ENCODE data around the gene SHISA5.

Gene SHISA5

DNA sequence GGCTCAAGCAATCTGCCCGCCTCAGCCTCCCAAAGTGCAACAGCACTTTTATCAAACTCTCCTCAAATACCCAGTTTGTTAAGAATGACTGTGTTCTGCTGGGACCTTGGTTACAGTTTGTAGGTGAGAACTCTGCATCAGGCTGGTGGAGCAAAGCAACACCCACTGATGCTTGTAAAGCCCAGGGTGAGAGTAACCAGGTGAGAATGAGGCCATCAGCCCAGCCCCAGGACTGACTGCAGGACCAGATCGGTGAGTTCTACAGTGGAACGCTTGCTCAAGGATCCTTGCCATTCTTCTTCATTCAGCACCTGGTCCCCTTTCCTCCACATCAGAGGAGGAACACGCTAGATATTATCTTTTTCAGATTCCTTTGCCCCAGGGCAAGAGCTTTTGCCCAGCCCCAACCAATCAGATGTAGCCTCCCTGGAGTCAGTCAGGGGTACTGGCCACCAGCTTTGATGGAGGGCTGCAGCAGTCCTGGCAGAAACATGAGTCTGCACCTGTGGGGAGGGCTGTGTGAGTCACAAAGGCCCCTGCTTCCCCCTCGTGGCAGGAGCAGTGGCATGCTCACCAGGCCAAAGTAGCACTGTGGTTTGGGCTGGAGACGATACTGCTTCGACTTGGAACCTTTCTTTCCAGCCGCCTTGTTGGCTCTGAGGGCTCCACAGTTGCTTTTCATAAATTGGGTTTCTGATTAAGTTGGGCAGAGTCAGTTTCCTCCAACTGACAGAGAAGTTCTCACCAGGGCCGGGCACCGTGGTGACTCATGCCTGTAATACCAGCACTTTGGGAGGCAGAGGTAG, 3.5 kb upstream of the SHISA5 start:
- TF ChIP-seq, protein P1, sequence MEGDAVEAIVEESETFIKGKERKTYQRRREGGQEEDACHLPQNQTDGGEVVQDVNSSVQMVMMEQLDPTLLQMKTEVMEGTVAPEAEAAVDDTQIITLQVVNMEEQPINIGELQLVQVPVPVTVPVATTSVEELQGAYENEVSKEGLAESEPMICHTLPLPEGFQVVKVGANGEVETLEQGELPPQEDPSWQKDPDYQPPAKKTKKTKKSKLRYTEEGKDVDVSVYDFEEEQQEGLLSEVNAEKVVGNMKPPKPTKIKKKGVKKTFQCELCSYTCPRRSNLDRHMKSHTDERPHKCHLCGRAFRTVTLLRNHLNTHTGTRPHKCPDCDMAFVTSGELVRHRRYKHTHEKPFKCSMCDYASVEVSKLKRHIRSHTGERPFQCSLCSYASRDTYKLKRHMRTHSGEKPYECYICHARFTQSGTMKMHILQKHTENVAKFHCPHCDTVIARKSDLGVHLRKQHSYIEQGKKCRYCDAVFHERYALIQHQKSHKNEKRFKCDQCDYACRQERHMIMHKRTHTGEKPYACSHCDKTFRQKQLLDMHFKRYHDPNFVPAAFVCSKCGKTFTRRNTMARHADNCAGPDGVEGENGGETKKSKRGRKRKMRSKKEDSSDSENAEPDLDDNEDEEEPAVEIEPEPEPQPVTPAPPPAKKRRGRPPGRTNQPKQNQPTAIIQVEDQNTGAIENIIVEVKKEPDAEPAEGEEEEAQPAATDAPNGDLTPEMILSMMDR (IDR thresholded peaks at IDR 0.05; ENCODE audit: control insufficient read depth, extremely low read depth, insufficient read depth) = peak; percentile 48
- DNase-seq (ENCODE audit: low read depth) = peak; percentile 31
- no peak overlapping the region for H3K4me3 ChIP-seq (ENCODE audit: low read depth, low read length)

DNA sequence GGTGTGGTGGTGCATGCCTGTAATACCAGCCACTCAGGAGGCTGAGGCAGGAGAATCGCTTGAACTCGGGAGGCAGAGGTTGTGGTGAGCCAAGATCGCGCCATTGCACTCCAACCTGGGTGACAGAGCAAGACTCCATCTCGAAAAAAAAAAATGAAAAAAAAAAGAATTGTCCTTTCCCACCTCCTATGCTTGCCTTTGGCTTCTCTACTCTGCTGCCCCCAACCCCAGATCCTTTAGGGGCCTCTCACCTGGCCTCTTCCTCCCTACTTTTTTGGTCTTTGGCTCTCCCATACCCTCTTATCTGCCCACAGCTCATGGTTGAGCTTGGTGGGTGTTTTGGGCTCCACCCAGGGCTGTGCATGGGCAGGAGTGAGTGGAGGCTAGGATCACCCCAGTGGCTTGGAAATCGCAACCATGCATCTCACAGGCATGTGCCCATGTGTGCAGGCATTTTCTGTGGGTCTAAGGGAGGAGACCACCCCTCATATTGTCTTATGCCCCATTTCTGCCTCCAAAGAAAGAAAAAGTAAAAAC, 2.1 kb upstream of the SHISA5 start:
- TF ChIP-seq, protein P1 (IDR thresholded peaks at IDR 0.05; ENCODE audit: control insufficient read depth, extremely low read depth, insufficient read depth) = no peak
- DNase-seq (ENCODE audit: low read depth) = no peak
- H3K4me3 ChIP-seq (ENCODE audit: low read depth, low read length) = no peak overlapping the region

DNA sequence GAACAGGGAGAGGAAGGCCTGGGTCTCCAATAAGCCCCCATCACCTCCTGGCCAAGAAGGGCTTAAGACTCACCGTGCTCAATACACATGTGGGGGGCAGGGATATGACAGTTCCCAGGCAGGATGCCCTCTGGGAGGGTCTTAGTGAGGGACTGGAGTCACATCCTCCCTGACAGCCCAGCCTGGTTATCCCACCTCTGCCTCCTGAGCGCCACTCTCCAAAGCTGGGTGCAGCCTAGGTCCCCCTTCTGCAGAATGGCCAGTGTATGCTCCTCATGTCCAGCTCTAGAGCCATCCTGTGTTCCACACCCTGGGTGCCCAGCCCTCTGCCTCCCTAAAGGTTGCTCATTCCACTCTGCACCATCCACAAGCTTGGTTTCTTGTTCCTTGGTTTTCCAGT, 1.2 kb upstream of the SHISA5 start:
- peak overlapping the region; percentile 72 for H3K4me3 ChIP-seq (ENCODE audit: low read depth, low read length)
- TF ChIP-seq, protein P1 (IDR thresholded peaks at IDR 0.05; ENCODE audit: control insufficient read depth, extremely low read depth, insufficient read depth) = no peak
- no peak for DNase-seq (ENCODE audit: low read depth)

DNA sequence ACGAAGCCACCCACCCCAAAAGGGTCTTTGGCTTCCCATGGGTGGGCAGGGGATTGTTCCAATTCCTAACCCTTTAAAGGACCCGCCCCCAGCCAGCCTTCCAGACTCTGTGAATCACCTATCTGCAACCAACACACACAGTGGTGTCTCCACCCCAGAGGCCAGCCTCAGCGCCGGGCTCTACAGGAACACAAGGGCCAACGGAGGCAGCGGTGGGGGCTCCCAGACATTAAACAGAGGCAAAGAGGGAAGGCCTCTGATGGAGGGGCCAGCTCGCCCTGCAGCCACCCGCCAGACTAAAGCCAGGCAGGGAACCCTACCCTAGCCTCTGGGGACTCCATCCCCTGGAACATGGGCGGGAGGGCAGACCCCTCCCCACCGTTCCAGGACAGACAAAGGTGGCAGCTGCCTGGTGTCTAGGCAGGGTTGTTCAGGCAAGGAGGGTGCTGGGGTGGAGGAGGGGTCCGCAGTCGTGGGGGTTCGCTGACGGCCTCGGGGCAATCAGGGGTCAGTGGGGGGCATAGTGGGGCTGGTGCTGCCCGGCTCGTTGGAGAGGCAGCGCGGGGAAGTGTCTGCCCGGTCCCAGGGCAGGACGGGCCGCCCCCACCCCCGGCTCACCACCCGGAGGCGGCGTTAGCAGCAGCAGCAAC, 448 bp downstream of the SHISA5 start:
- no peak for DNase-seq (ENCODE audit: low read depth)
- peak overlapping the region; percentile 72 for H3K4me3 ChIP-seq (ENCODE audit: low read depth, low read length)
- TF ChIP-seq, protein P1 (IDR thresholded peaks at IDR 0.05; ENCODE audit: control insufficient read depth, extremely low read depth, insufficient read depth) = no peak

DNA sequence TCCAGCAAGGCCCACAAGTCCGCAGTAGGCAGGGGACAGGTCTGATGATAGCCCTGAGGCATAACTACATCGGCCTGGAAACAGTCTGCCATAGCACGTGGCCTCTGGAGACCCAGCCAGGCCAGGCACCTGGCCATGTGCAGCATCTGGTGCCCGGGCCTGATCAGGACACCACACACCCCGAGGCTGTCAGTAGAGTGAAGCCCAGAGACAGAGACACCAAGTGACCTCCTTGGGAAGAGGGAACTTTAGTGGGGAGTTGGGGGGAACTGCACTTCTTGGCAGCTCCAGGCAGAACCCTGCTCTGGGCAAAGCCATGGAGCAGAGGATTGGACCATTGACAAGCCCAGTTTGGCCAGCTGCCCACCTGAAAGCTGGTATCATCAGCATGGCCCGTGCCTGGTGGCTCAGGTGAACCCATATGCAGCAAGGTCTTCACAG, 1.2 kb downstream of the SHISA5 start:
- DNase-seq (ENCODE audit: low read depth) = peak; percentile 70

DNA sequence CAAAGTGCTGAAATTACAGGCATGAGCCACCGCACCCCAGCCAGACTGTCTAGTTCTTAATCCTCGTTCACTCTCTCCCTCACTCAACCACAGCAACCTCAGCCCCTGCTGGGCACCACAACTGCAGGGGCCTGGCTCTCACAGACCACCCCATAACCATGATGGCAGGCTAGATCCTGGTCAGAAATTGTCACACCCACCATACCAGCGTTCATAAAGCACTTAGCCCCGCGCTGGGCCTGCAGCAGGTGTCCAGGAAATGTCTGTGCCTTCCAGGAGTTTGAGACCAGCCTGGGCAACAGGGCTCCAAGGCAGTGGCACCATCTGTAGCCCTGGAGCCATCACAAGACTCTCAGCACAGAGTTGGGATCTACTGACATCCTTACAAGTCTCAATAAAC, 1.9 kb downstream of the SHISA5 start:
- DNase-seq (ENCODE audit: low read depth) = no peak
- TF ChIP-seq, protein P1 (IDR thresholded peaks at IDR 0.05; ENCODE audit: control insufficient read depth, extremely low read depth, insufficient read depth) = no peak
- H3K4me3 ChIP-seq (ENCODE audit: low read depth, low read length) = no peak overlapping the region

More for the DNA sequence above, 1.2 kb downstream of the SHISA5 start:
- H3K4me3 ChIP-seq (ENCODE audit: low read depth, low read length) = peak overlapping the region; percentile 72
- TF ChIP-seq, protein P1 (IDR thresholded peaks at IDR 0.05; ENCODE audit: control insufficient read depth, extremely low read depth, insufficient read depth) = no peak
